GM19099 (cell line): ENCODE measurements around the gene PEF1.

Source experiments
- POLR2A ChIP-seq: IDR thresholded peaks from 3 replicates; pipeline ENCODE4 v1.6.1; 2011; ENCODE audit warnings: low read depth; ENCODE audit not compliant: insufficient read length; ENCODE audit errors: extremely low read depth

The PEF1 gene

GRCh38 chr1:31618916-31619846 is 25.5 kb downstream of the PEF1 start:
- no peak for TF ChIP-seq POLR2A

- TF ChIP-seq POLR2A: no peak
Measured at GRCh38 chr1:31617916-31618746, 26.5 kb downstream of the PEF1 start.

GRCh38 chr1:31617218-31617915 is 27.3 kb downstream of the PEF1 start, which contains the start of gene HCRTR1:
HCRTR1 (plus strand) TSS chr1:31617689; CDS start chr1:31619193, 1,504 bp downstream.
- TF ChIP-seq POLR2A: no peak

GRCh38 chr1:31615939-31616338 is 28.7 kb downstream of the PEF1 start:
- TF ChIP-seq POLR2A: no peak

- TF ChIP-seq POLR2A: no peak
Measured at GRCh38 chr1:31615414-31615813, 29.3 kb downstream of the PEF1 start.

GRCh38 chr1:31614414-31615005 is 30.2 kb downstream of the PEF1 start:
- no peak for TF ChIP-seq POLR2A

GRCh38 chr1:31609514-31610118 is 35.1 kb downstream of the PEF1 start:
- no peak for TF ChIP-seq POLR2A

- no peak for TF ChIP-seq POLR2A
Measured at GRCh38 chr1:31607360-31607759, 37.3 kb downstream of the PEF1 start.

- no peak for TF ChIP-seq POLR2A
Measured at GRCh38 chr1:31605908-31606427, 38.7 kb downstream of the PEF1 start.

- no peak for TF ChIP-seq POLR2A
Measured at GRCh38 chr1:31602081-31602480, 42.6 kb downstream of the PEF1 start.

- TF ChIP-seq POLR2A: no peak
Measured at GRCh38 chr1:31600641-31601040, 44.0 kb downstream of the PEF1 start.

- no peak for TF ChIP-seq POLR2A
Measured at GRCh38 chr1:31598980-31599379, 45.7 kb downstream of the PEF1 start.

- no peak for TF ChIP-seq POLR2A
Measured at GRCh38 chr1:31596737-31597097, 48.0 kb downstream of the PEF1 start.
